Measurements from ENCODE around the gene COP1.

The COP1 gene

GRCh38 chr1:175933801-175934200 lies 273.3 kb downstream of the COP1 start:
- peaks cover 0 to 7% (median 0%) of the 10 kb centered on the region in 5 donors for H3K9me3 ChIP-seq (ENCODE audit: control insufficient read depth in 5 of 5, low read length in 5 of 5)
- H3K4me3 ChIP-seq (ENCODE audit: low read depth in 1 of 5, low read length in 5 of 5), result no peak overlapping the region
- H3K27me3 ChIP-seq (ENCODE audit: control insufficient read depth in 5 of 5, insufficient read depth in 4 of 5, low read length in 5 of 5), result no peaks in the 10 kb centered on the region
- no peak overlapping the region for H3K9ac ChIP-seq (ENCODE audit: low read length in 5 of 5)
- H3K4me1 ChIP-seq (ENCODE audit: control insufficient read depth in 5 of 5, insufficient read depth in 5 of 5, low read length in 5 of 5), result peaks cover 0 to 6% (median 2%) of the 10 kb centered on the region in 5 donors
- H3K36me3 ChIP-seq (ENCODE audit: control insufficient read depth in 5 of 5, insufficient read depth in 5 of 5, low read length in 5 of 5), result peaks cover 0 to 5% (median 1%) of the 10 kb centered on the region in 5 donors
- H3K27ac ChIP-seq (ENCODE audit: low read depth, low read length), result no peak overlapping the region

- no peak overlapping the region for H3K27ac ChIP-seq (ENCODE audit: low read depth, low read length)
- no peaks in the 10 kb centered on the region for H3K4me1 ChIP-seq (ENCODE audit: control insufficient read depth in 5 of 5, insufficient read depth in 5 of 5, low read length in 5 of 5)
- no peaks in the 10 kb centered on the region for H3K27me3 ChIP-seq (ENCODE audit: control insufficient read depth in 5 of 5, insufficient read depth in 4 of 5, low read length in 5 of 5)
- peak overlapping the region in 1 of 5 donors; percentile 32 for H3K4me3 ChIP-seq (ENCODE audit: low read depth in 1 of 5, low read length in 5 of 5)
- peaks cover 0 to 6% (median 3%) of the 10 kb centered on the region in 5 donors for H3K36me3 ChIP-seq (ENCODE audit: control insufficient read depth in 5 of 5, insufficient read depth in 5 of 5, low read length in 5 of 5)
- H3K9ac ChIP-seq (ENCODE audit: low read length in 5 of 5), result no peak overlapping the region
- peaks cover 7 to 20% (median 8%) of the 10 kb centered on the region in 5 donors for H3K9me3 ChIP-seq (ENCODE audit: control insufficient read depth in 5 of 5, low read length in 5 of 5)
Measured at GRCh38 chr1:175927944-175928343, 279.1 kb downstream of the COP1 start.

GRCh38 chr1:175922254-175922881 lies 284.7 kb downstream of the COP1 start:
- Histone ChIP-seq H3K27me3 (ENCODE audit: control insufficient read depth in 5 of 5, insufficient read depth in 4 of 5, low read length in 5 of 5) (no peaks in the 10 kb centered on the region), H3K9me3 (ENCODE audit: control insufficient read depth in 5 of 5, low read length in 5 of 5) (peaks cover 3 to 9% (median 4%) of the 10 kb centered on the region in 5 donors), H3K36me3 (ENCODE audit: control insufficient read depth in 5 of 5, insufficient read depth in 5 of 5, low read length in 5 of 5) (peaks cover 0 to 6% (median 4%) of the 10 kb centered on the region in 5 donors), H3K4me3 (ENCODE audit: low read depth in 1 of 5, low read length in 5 of 5) (no peak overlapping the region), H3K9ac (ENCODE audit: low read length in 5 of 5) (no peak overlapping the region), H3K27ac (ENCODE audit: low read depth, low read length) (no peak overlapping the region), H3K4me1 (ENCODE audit: control insufficient read depth in 5 of 5, insufficient read depth in 5 of 5, low read length in 5 of 5) (no peaks in the 10 kb centered on the region)

- no peak overlapping the region for H3K4me3 ChIP-seq (ENCODE audit: low read depth in 1 of 5, low read length in 5 of 5)
- H3K27me3 ChIP-seq (ENCODE audit: control insufficient read depth in 5 of 5, insufficient read depth in 4 of 5, low read length in 5 of 5), result no peaks in the 10 kb centered on the region
- H3K9ac ChIP-seq (ENCODE audit: low read length in 5 of 5), result no peak overlapping the region
- no peaks in the 10 kb centered on the region for H3K4me1 ChIP-seq (ENCODE audit: control insufficient read depth in 5 of 5, insufficient read depth in 5 of 5, low read length in 5 of 5)
- H3K36me3 ChIP-seq (ENCODE audit: control insufficient read depth in 5 of 5, insufficient read depth in 5 of 5, low read length in 5 of 5), result peaks cover 0 to 4% (median 0%) of the 10 kb centered on the region in 5 donors
- peaks cover 0 to 4% (median 0%) of the 10 kb centered on the region in 5 donors for H3K9me3 ChIP-seq (ENCODE audit: control insufficient read depth in 5 of 5, low read length in 5 of 5)
- H3K27ac ChIP-seq (ENCODE audit: low read depth, low read length), result no peak overlapping the region
Measured at GRCh38 chr1:175920381-175920780, 286.7 kb downstream of the COP1 start.

GRCh38 chr1:175919001-175919400 lies 288.1 kb downstream of the COP1 start:
- no peak overlapping the region for H3K9ac ChIP-seq (ENCODE audit: low read length in 5 of 5)
- H3K27ac ChIP-seq (ENCODE audit: low read depth, low read length), result no peak overlapping the region
- H3K36me3 ChIP-seq (ENCODE audit: control insufficient read depth in 5 of 5, insufficient read depth in 5 of 5, low read length in 5 of 5), result peaks cover 0 to 4% (median 0%) of the 10 kb centered on the region in 5 donors
- no peaks in the 10 kb centered on the region for H3K27me3 ChIP-seq (ENCODE audit: control insufficient read depth in 5 of 5, insufficient read depth in 4 of 5, low read length in 5 of 5)
- H3K9me3 ChIP-seq (ENCODE audit: control insufficient read depth in 5 of 5, low read length in 5 of 5), result peaks cover 0 to 4% (median 0%) of the 10 kb centered on the region in 5 donors
- H3K4me3 ChIP-seq (ENCODE audit: low read depth in 1 of 5, low read length in 5 of 5), result no peak overlapping the region
- H3K4me1 ChIP-seq (ENCODE audit: control insufficient read depth in 5 of 5, insufficient read depth in 5 of 5, low read length in 5 of 5), result no peaks in the 10 kb centered on the region

- no peaks in the 10 kb centered on the region for H3K4me1 ChIP-seq (ENCODE audit: control insufficient read depth in 5 of 5, insufficient read depth in 5 of 5, low read length in 5 of 5)
- no peak overlapping the region for H3K9ac ChIP-seq (ENCODE audit: low read length in 5 of 5)
- H3K27ac ChIP-seq (ENCODE audit: low read depth, low read length), result no peak overlapping the region
- no peak overlapping the region for H3K4me3 ChIP-seq (ENCODE audit: low read depth in 1 of 5, low read length in 5 of 5)
- no peaks in the 10 kb centered on the region for H3K27me3 ChIP-seq (ENCODE audit: control insufficient read depth in 5 of 5, insufficient read depth in 4 of 5, low read length in 5 of 5)
- H3K36me3 ChIP-seq (ENCODE audit: control insufficient read depth in 5 of 5, insufficient read depth in 5 of 5, low read length in 5 of 5), result peaks cover 0 to 4% (median 0%) of the 10 kb centered on the region in 5 donors
- peaks cover 0 to 8% (median 0%) of the 10 kb centered on the region in 5 donors for H3K9me3 ChIP-seq (ENCODE audit: control insufficient read depth in 5 of 5, low read length in 5 of 5)
Measured at GRCh38 chr1:175918364-175918801, 288.7 kb downstream of the COP1 start.

GRCh38 chr1:175914115-175914514 lies 293.0 kb downstream of the COP1 start:
- Histone ChIP-seq H3K27ac (ENCODE audit: low read depth, low read length) (no peak overlapping the region), H3K36me3 (ENCODE audit: control insufficient read depth in 5 of 5, insufficient read depth in 5 of 5, low read length in 5 of 5) (peaks cover 0 to 3% (median 0%) of the 10 kb centered on the region in 5 donors), H3K9ac (ENCODE audit: low read length in 5 of 5) (no peak overlapping the region), H3K27me3 (ENCODE audit: control insufficient read depth in 5 of 5, insufficient read depth in 4 of 5, low read length in 5 of 5) (no peaks in the 10 kb centered on the region), H3K4me3 (ENCODE audit: low read depth in 1 of 5, low read length in 5 of 5) (no peak overlapping the region), H3K4me1 (ENCODE audit: control insufficient read depth in 5 of 5, insufficient read depth in 5 of 5, low read length in 5 of 5) (no peaks in the 10 kb centered on the region), H3K9me3 (ENCODE audit: control insufficient read depth in 5 of 5, low read length in 5 of 5) (peaks cover 18 to 34% (median 23%) of the 10 kb centered on the region in 5 donors)

GRCh38 chr1:175911138-175911537 lies 295.9 kb downstream of the COP1 start:
- H3K4me3 ChIP-seq (ENCODE audit: low read depth in 1 of 5, low read length in 5 of 5), result peak overlapping the region in 1 of 5 donors; percentile 4
- no peaks in the 10 kb centered on the region for H3K27me3 ChIP-seq (ENCODE audit: control insufficient read depth in 5 of 5, insufficient read depth in 4 of 5, low read length in 5 of 5)

GRCh38 chr1:175906370-175906769 lies 300.7 kb downstream of the COP1 start:
- Histone ChIP-seq H3K9ac (ENCODE audit: low read length in 5 of 5) (no peak overlapping the region), H3K27me3 (ENCODE audit: control insufficient read depth in 5 of 5, insufficient read depth in 4 of 5, low read length in 5 of 5) (no peaks in the 10 kb centered on the region), H3K36me3 (ENCODE audit: control insufficient read depth in 5 of 5, insufficient read depth in 5 of 5, low read length in 5 of 5) (peaks cover 0 to 6% (median 3%) of the 10 kb centered on the region in 5 donors), H3K4me3 (ENCODE audit: low read depth in 1 of 5, low read length in 5 of 5) (no peak overlapping the region), H3K9me3 (ENCODE audit: control insufficient read depth in 5 of 5, low read length in 5 of 5) (peaks cover 12 to 15% (median 15%) of the 10 kb centered on the region in 5 donors), H3K4me1 (ENCODE audit: control insufficient read depth in 5 of 5, insufficient read depth in 5 of 5, low read length in 5 of 5) (no peaks in the 10 kb centered on the region), H3K27ac (ENCODE audit: low read depth, low read length) (no peak overlapping the region)

More at GRCh38 chr1:175911138-175911537, 295.9 kb downstream of the COP1 start:
- peaks cover 19 to 33% (median 21%) of the 10 kb centered on the region in 5 donors for H3K9me3 ChIP-seq (ENCODE audit: control insufficient read depth in 5 of 5, low read length in 5 of 5)
- no peak overlapping the region for H3K9ac ChIP-seq (ENCODE audit: low read length in 5 of 5)
- H3K27ac ChIP-seq (ENCODE audit: low read depth, low read length), result no peak overlapping the region
- H3K4me1 ChIP-seq (ENCODE audit: control insufficient read depth in 5 of 5, insufficient read depth in 5 of 5, low read length in 5 of 5), result no peaks in the 10 kb centered on the region
- H3K36me3 ChIP-seq (ENCODE audit: control insufficient read depth in 5 of 5, insufficient read depth in 5 of 5, low read length in 5 of 5), result peaks cover 0 to 3% (median 0%) of the 10 kb centered on the region in 5 donors

- Histone ChIP-seq H3K36me3 (ENCODE audit: control insufficient read depth in 5 of 5, insufficient read depth in 5 of 5, low read length in 5 of 5) (peaks cover 0 to 6% (median 2%) of the 10 kb centered on the region in 5 donors), H3K9ac (ENCODE audit: low read length in 5 of 5) (no peak overlapping the region), H3K27me3 (ENCODE audit: control insufficient read depth in 5 of 5, insufficient read depth in 4 of 5, low read length in 5 of 5) (no peaks in the 10 kb centered on the region), H3K4me1 (ENCODE audit: control insufficient read depth in 5 of 5, insufficient read depth in 5 of 5, low read length in 5 of 5) (no peaks in the 10 kb centered on the region), H3K9me3 (ENCODE audit: control insufficient read depth in 5 of 5, low read length in 5 of 5) (peaks cover 0 to 3% (median 2%) of the 10 kb centered on the region in 5 donors), H3K4me3 (ENCODE audit: low read depth in 1 of 5, low read length in 5 of 5) (no peak overlapping the region), H3K27ac (ENCODE audit: low read depth, low read length) (no peak overlapping the region)
Measured at GRCh38 chr1:175904808-175905207, 302.3 kb downstream of the COP1 start.
